Mesothelial cell of epicardium (in vitro differentiated cells): Measurements from ENCODE around the gene HOXB6. TPM values are rescaled to one million over a fixed set of nuclear protein-coding genes. Genes with fewer than 3 reads are reported as not detected.

ENCODE experiments used
- DNase-seq, 2 experiments: peaks; one replicate each; pipeline ENCODE4 v3.0.0; 2021; ENCODE audit warnings: low spot score in 2 of 2; ENCODE audit not compliant: unreplicated experiment in 2 of 2
- H3K27ac Mint-ChIP-seq: 2 replicates; pipeline ENCODE4 v1.8.0; 2021; ENCODE audit warnings: mixed read lengths
- H3K27me3 Mint-ChIP-seq: 2 replicates; pipeline ENCODE4 v1.8.0; 2021; ENCODE audit warnings: low read depth, mixed read lengths
- H3K36me3 Mint-ChIP-seq: 2 replicates; pipeline ENCODE4 v1.8.0; 2021; ENCODE audit warnings: mixed read lengths
- H3K4me1 Mint-ChIP-seq: 2 replicates; pipeline ENCODE4 v1.8.0; 2021; ENCODE audit warnings: mixed read lengths
- H3K4me3 Mint-ChIP-seq: 2 replicates; pipeline ENCODE4 v1.8.0; 2021; ENCODE audit warnings: mild to moderate bottlenecking, moderate library complexity, mixed read lengths
- H3K9me3 Mint-ChIP-seq: 2 replicates; pipeline ENCODE4 v1.8.0; 2021; ENCODE audit warnings: mixed read lengths
- CTCF ChIP-seq: fragments of 200-600 bp; sonication (generic); IDR thresholded peaks from one replicate; pipeline ENCODE4 v1.5.0; 2021; ENCODE audit warnings: antibody characterized with exemption; ENCODE audit not compliant: unreplicated experiment
- total RNA-seq: library from RNA; stranded (reverse); gene quantifications from 3 replicates; pipeline ENCODE4 v1.2.1, GENCODE V29; 2021

HOXB6 gene
- total RNA-seq, 1 donor from 2014 or later = 59.7 TPM

GRCh38 chr17:48627623-48628521, 23.1 kb upstream of the HOXB6 start:
- Mint-ChIP-seq H3K4me1 (peaks cover 51% of the 10 kb centered on the region), H3K27me3 (peaks cover 87% of the 10 kb centered on the region), H3K4me3 (peak overlapping the region; percentile 84), H3K9me3 (no peaks in the 10 kb centered on the region), H3K36me3 (peaks cover 14% of the 10 kb centered on the region), H3K27ac (peak overlapping the region; percentile 26)
- DNase-seq = no peak
- no peak for TF ChIP-seq CTCF

GRCh38 chr17:48627118-48627597, 22.4 kb upstream of the HOXB6 start:
- H3K4me1 Mint-ChIP-seq = peaks cover 46% of the 10 kb centered on the region
- H3K4me3 Mint-ChIP-seq = peak overlapping the region; percentile 84

GRCh38 chr17:48626245-48627117, 21.7 kb upstream of the HOXB6 start, which contains the start of gene HOXB9:
Gene HOXB9, minus strand, starts transcription at chr17:48626358. Its CDS starts 89 bp downstream, at chr17:48626269.
- H3K27ac Mint-ChIP-seq = peak within 1 kb of the TSS; percentile 99
- H3K4me1 Mint-ChIP-seq = peaks cover 48% of the 10 kb centered on the region
- H3K36me3 Mint-ChIP-seq = peaks cover 20% of the 10 kb centered on the region
- H3K9me3 Mint-ChIP-seq = no peaks in the 10 kb centered on the region
- DNase-seq = peak; percentile 81 to 82
- H3K27me3 Mint-ChIP-seq = peaks cover 87% of the 10 kb centered on the region
- peak within 1 kb of the TSS; percentile 84 for H3K4me3 Mint-ChIP-seq
- TF ChIP-seq CTCF = no peak

More at GRCh38 chr17:48627118-48627597, 22.4 kb upstream of the HOXB6 start:
- peaks cover 87% of the 10 kb centered on the region for H3K27me3 Mint-ChIP-seq
- peak overlapping the region; percentile 99 for H3K27ac Mint-ChIP-seq
- TF ChIP-seq CTCF = no peak
- H3K9me3 Mint-ChIP-seq = no peaks in the 10 kb centered on the region
- H3K36me3 Mint-ChIP-seq = peaks cover 15% of the 10 kb centered on the region
- DNase-seq = no peak

GRCh38 chr17:48625495-48626244, 20.9 kb upstream of the HOXB6 start:
- H3K4me1 Mint-ChIP-seq = peaks cover 52% of the 10 kb centered on the region
- peak overlapping the region; percentile 84 for H3K4me3 Mint-ChIP-seq
- peaks cover 24% of the 10 kb centered on the region for H3K36me3 Mint-ChIP-seq
- H3K27ac Mint-ChIP-seq = peak overlapping the region; percentile 90
- DNase-seq = peak in 1 of 2 experiments; percentile 79
- TF ChIP-seq CTCF = no peak
- no peaks in the 10 kb centered on the region for H3K9me3 Mint-ChIP-seq
- H3K27me3 Mint-ChIP-seq = peaks cover 87% of the 10 kb centered on the region
